Measurements from ENCODE around the gene METAP1D.

GRCh38 chr2:171958475-171958874 is 41.3 kb upstream of the METAP1D start:
- TF ChIP-seq CTCF (conservative IDR thresholded peaks at IDR 0.05; ENCODE audit: low read depth, low read length) (no peak), EZH2 (IDR thresholded peaks at IDR 0.05; ENCODE audit: borderline replicate concordance, low read depth, low read length, poor library complexity, severe bottlenecking) (no peak)
